GM12892 (cell line): Measurements from ENCODE around the gene ABCD2.
A peak's percentile ranks its signal among the peaks of the same experiment; 100 is the strongest.
"Not testable (repeated sequence)": the region's sequence is repeated elsewhere in the genome, so short reads cannot be mapped to it uniquely, and the experiment has no call there.

Experiments
- DNase-seq: peaks from one replicate; pipeline ENCODE4 v3.0.0; 2011; ENCODE audit not compliant: insufficient read length
- FAIRE-seq: peaks from 2 replicates; lab custom pipeline; 2011; peaks lifted over from hg19 to GRCh38; lab: Jason Lieb, UNC
- POLR2A ChIP-seq: IDR thresholded peaks from 2 replicates; pipeline ENCODE4 v1.6.1; 2011; ENCODE audit warnings: low read depth, low read length, control low read depth
- POLR2AphosphoS5 ChIP-seq: IDR thresholded peaks from 2 replicates; pipeline ENCODE4 v1.6.1; 2011; ENCODE audit warnings: low read depth, low read length, control low read depth
- TAF1 ChIP-seq: IDR thresholded peaks from 2 replicates; pipeline ENCODE4 v1.6.1; 2011; ENCODE audit warnings: low read depth, mild to moderate bottlenecking, control low read depth, low read length, borderline replicate concordance

Gene ABCD2

GRCh38 chr12:39610436-39611025 is 9.1 kb downstream of the ABCD2 start:
- DNase-seq, result no peak
- no peak for FAIRE-seq
- TF ChIP-seq POLR2AphosphoS5 (no peak), TAF1 (no peak), POLR2A (no peak)

DNA sequence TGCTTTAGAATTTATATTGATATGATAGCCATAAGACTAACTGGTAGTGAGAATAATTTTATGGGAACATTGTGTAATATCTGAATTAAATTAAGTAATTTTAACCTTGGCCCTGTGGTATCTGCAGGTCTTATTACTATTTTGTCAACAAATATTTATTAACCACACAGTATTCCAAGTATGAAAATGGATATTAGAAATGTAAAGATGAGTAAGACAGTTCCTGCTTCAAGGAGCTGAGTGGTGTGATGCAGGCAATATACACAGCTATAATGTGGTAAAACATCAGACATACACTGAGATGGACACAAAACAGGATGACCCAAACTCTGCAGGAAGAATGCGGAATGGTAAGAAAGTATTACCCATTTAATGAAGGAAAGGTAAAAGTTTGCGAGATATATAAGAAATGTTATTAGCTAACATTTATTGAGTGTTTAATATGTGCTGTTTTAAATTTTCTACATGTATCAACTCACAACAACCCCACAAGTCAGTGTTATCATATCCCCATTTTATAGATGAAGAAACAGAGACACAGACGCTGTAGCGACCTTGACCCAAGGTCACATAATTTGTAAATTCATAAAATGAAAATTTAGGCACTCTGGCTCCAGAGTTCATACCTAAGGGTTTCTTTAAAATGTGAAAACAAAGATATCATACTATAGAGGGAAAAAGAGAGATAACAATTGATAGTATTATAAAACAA is 12.7 kb downstream of the ABCD2 start:
- DNase-seq, result no peak
- TF ChIP-seq POLR2A (no peak), POLR2AphosphoS5 (no peak), TAF1 (no peak)
- FAIRE-seq, result no peak

DNA sequence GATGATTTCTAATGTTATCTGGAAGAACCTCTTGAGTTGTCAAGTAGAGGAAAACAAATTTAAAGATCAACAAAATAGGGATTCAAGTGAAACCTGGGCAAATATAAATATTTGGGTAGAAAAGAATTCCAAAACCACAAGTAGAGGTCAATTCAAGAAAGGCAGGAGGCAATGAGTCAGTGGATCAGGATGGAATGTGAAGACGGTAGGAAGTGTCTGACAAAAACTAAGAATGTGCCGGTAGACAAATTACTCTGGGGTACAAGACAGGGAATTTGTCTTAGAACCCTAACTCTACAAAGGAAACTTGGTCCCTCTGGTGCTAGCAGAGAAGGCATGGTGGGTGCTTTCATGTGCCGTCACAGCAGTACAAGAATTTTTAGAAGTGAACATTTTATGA is 13.6 kb downstream of the ABCD2 start:
- DNase-seq (no peak), FAIRE-seq (no peak)
- TF ChIP-seq POLR2AphosphoS5 (no peak), TAF1 (no peak), POLR2A (no peak)

GRCh38 chr12:39605501-39605900 is 14.1 kb downstream of the ABCD2 start:
- DNase-seq (no peak), FAIRE-seq (peak; percentile 70)
- TF ChIP-seq TAF1, result no peak
- no peak for TF ChIP-seq POLR2A
- TF ChIP-seq POLR2AphosphoS5, result no peak

DNA sequence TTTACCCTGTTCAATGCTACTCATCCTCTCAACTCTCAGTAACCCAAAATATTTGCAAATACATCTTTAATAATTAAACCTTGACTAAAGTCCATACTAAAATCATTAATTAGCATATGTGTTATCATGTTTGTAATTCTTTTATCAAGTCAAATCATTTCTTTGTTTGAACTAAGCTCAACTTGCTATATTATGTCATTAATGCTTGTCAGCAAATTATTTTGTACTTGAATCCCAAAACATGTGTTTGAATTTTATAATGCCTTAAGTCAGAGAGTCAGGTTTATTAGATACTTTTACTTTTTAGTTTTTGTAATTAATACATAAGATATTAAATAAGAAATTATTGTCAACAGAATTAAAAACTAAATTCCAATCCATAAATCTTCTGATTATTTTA is 16.5 kb downstream of the ABCD2 start:
- no peak for FAIRE-seq
- TF ChIP-seq POLR2AphosphoS5 (no peak), TAF1 (no peak), POLR2A (no peak)
- no peak for DNase-seq

- DNase-seq, FAIRE-seq: not testable (repeated sequence)
Measured at GRCh38 chr12:39601951-39602350, 17.7 kb downstream of the ABCD2 start.

- no peak for DNase-seq
- TF ChIP-seq TAF1 (no peak), POLR2A (no peak), POLR2AphosphoS5 (no peak)
- no peak for FAIRE-seq
Measured at GRCh38 chr12:39595928-39596327, 23.7 kb downstream of the ABCD2 start.

GRCh38 chr12:39592295-39592694 is 27.3 kb downstream of the ABCD2 start:
- no peak for TF ChIP-seq TAF1
- TF ChIP-seq POLR2AphosphoS5, result no peak
- no peak for TF ChIP-seq POLR2A
- DNase-seq (no peak), FAIRE-seq (no peak)

- no peak for FAIRE-seq
- no peak for TF ChIP-seq POLR2AphosphoS5
- no peak for DNase-seq
Measured at GRCh38 chr12:39588348-39588747, 31.3 kb downstream of the ABCD2 start.

DNA sequence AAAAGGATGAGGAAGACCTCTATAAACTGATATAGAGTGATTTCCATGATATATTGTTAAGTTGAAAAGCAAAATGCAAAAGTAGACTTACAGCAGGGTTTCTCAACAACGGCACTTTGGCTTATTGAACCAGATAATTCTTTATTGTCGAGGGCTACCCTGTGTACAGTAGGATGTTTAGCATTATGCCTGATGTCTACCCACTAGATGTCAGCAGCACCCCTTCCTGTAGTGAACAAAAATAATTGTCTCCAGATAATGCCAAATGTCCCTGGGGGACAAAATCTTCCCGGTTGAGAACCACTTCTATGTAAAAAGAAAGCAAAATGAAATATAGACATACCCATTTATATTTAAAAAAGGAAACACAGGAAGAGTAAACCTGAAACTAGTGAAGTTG is 32.4 kb downstream of the ABCD2 start:
- FAIRE-seq (peak; percentile 65), DNase-seq (no peak)

DNA sequence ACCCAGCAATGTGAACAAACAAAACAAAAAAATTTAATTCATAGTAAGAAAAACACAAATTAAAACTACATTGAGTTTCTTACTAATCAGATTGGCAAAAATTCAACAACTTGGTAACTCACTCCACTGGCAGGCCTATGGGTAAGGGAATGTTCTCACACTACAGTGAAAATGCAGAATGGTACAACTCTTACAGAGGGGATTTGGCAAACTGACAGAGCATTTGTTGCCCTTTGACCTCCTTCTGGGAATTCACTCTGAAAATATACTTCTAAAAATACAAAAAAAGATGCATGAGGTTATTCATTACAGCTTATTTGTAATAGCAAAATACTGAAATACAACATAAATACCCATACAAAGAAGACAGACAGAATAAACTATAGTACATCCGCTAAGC is 32.8 kb downstream of the ABCD2 start:
- FAIRE-seq (no peak), DNase-seq (no peak)
- TF ChIP-seq TAF1, result no peak
- no peak for TF ChIP-seq POLR2AphosphoS5
- TF ChIP-seq POLR2A, result no peak

More for the DNA sequence above, 32.4 kb downstream of the ABCD2 start:
- no peak for TF ChIP-seq TAF1
- no peak for TF ChIP-seq POLR2AphosphoS5
- no peak for TF ChIP-seq POLR2A

- no peak for DNase-seq
- TF ChIP-seq POLR2AphosphoS5 (no peak), POLR2A (no peak), TAF1 (no peak)
- no peak for FAIRE-seq
Measured at GRCh38 chr12:39581592-39581991, 38.0 kb downstream of the ABCD2 start.

- DNase-seq, result no peak
- no peak for FAIRE-seq
Measured at GRCh38 chr12:39575498-39575875, 44.1 kb downstream of the ABCD2 start.

More at GRCh38 chr12:39575498-39575875, 44.1 kb downstream of the ABCD2 start:
- TF ChIP-seq POLR2AphosphoS5, result no peak
- TF ChIP-seq TAF1, result no peak
- TF ChIP-seq POLR2A, result no peak
